LoVo (cell line): ENCODE data around the gene DTX1.
"Not testable (repeated sequence)": the region's sequence is repeated elsewhere in the genome, so short reads cannot be mapped to it uniquely, and the experiment has no call there.

Experiments
- DNase-seq: peaks from one replicate; pipeline ENCODE4 v3.0.0-alpha.2; 2016; ENCODE audit warnings: low spot score

Gene DTX1

GRCh38 chr12:113115455-113116126 is 59.1 kb downstream of the DTX1 start:
- no peak for DNase-seq

GRCh38 chr12:113116875-113117274 is 60.3 kb downstream of the DTX1 start:
- DNase-seq: no peak

DNA sequence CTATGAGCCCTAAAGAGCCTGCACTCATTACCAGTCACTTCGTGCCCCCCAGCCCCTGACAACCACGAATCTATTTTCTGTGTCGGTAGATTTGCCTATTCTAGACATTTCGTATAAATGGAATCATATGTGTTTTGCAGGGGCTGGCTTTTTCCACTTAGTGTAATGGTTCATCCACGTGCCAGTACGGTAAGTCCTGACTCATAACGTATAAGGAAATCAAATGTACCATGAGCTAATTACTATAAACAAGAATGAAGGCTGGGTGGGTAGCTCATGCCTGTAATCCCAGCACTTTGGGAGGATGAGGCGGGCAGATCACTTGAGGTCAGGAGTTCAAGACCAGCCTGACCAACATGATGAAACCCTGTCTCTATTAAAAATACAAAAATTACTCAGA is 61.2 kb downstream of the DTX1 start:
- DNase-seq: not testable (repeated sequence)

DNA sequence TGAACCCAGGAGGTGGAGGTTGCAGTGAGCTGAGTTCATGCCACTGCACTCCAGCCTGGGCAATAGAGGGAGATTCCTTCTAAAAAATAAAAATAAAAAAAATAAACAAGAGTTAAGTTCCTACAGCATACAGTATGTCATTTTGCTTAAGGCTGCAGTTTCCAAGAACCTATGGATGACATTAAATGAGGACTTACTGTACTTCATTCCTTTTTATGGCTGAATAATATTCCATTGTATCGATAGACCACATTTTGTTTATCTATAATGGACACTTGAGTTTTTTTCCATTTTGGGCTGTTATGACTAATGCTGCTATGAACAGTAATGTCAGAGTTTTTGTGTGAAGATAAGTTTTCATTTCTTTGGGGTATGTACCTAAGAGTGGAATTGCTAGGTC is 61.6 kb downstream of the DTX1 start:
- no peak for DNase-seq

DNA sequence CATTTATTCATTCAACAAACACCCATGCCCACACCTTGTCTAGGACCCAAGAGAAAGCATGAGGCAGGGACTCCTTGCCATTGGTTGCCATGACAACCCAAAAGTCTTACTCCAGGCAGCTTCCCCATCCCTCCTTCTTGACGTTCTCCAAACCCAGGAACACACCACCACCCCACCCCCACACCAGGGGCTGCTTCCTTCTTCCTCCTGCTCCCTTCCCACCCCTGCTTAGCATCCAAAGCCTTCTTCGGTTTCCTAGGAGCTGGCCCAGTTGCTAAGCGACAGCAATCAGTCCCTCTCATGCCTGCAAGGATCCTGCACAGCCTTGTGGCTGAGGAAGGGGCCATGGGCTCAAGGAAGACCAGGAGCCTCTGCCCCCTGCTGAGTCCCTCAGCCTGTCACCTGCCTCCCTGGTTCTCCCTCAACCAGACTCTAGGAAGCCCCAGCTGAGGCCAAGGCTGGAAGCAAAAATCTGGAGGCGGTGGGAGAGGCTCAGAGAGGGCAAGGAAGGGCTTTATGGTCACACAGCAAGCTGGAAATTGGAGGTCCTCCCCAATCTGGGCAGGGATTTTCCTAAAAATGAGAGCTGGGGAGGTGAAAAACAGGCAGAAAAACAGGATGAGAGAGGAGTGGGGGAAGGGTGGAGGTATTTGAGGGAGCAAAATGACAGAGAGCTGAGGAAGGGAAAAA is 63.6 kb downstream of the DTX1 start:
- no peak for DNase-seq

- DNase-seq: no peak
Measured at GRCh38 chr12:113120670-113121370, 64.3 kb downstream of the DTX1 start.

DNA sequence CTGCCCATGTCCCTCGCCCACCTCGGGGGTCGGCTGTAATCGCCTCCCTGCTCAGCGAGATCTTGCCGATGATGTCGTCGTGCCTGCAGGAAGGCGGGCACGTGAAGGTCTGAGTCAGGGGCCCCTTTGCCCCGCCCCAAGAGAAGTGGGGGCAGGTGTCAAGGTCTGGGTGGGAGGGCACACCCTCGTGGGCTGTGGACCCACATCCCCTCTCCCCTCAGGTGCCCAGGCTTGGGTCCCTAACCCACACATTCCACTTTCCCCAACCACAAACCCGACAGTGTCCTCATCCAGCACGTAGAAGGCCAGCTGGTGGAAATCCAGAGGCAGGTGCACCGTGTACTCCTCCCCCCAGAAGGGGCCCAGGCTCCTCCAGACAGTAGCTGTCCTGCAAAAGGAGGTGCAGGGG is 71.3 kb downstream of the DTX1 start:
- DNase-seq: no peak

- DNase-seq: no peak
Measured at GRCh38 chr12:113128802-113129663, 72.5 kb downstream of the DTX1 start.

DNA sequence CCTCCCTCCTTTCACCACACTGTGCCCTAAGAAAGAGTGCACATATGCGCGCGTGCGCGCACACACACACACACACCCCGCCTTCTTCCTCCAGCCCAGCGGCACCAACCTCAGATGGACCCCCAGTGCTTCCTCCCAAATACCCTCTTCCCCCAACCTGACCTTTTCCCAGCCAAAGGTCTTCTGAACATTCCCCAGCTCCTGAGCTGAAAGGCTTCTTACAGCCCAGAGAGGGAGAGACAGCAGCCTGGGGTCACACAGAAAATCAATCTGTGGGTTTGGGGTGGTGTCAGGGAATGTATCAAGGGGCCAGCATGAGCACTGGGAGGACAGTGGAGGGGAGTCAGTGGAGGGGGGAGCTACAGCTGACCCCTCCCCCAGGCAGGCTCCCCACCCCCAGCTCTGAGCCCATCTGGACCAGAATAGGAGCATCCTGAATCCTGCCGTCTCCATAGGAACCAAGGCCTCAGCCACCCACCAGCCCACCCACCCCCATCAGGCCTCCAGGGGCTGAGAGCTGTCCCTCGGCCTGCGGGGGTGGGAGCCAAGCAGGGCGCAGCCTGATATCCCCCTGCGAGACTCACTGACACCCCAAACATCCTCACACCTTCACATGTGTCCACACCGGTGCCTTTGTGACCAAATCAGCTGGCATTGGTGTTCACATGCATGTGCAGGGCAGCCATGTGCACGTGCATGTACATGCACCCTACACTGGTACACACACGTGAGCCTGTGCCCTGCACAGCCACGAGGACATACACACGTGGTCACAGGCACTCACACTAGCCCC is 73.3 kb downstream of the DTX1 start:
- no peak for DNase-seq

- no peak for DNase-seq
Measured at GRCh38 chr12:113130457-113131135, 74.1 kb downstream of the DTX1 start.

GRCh38 chr12:113131556-113131955 is 75.0 kb downstream of the DTX1 start:
- no peak for DNase-seq

GRCh38 chr12:113133036-113133435 is 76.5 kb downstream of the DTX1 start:
- DNase-seq: no peak

DNA sequence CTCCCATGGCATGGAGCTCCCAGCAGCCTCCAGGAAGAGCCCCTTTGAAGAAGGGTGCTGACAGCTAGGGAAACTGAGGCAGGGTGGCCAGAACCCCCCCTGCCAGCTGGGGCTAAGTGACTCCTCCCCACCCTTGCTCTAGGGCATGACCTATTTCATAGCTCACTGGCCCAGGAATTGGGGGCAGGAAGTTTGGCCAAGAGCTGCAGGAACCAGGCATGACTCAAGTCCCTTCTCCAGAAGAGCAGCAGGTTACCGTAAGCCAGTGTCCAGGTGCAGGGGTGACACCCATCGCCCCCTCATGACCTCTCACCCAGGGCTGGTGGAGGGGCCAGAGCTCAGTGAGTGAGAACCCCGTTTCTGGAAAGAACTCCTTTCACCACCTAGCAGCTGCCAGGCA is 77.1 kb downstream of the DTX1 start:
- no peak for DNase-seq

DNA sequence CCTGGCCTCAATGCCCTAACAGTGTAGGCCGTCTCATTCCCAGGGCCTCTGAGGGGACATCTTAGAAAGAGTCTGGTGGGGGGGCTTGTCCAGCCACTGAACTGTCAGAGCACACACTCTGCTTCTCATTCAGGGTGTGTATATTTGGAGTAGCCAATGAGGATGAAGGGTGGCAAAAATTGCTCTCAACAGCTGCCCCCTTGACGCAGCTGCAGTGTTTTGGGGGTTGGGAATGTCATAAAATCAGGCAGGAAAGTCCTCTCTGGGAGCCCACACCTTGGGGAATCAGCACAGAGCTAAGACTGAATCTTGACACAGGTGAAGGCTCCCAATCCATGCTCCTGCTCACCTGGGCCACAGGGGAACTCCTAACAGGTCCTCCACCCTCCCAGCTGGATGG is 77.5 kb downstream of the DTX1 start:
- no peak for DNase-seq

- DNase-seq: no peak
Measured at GRCh38 chr12:113134521-113134951, 78.0 kb downstream of the DTX1 start.

DNA sequence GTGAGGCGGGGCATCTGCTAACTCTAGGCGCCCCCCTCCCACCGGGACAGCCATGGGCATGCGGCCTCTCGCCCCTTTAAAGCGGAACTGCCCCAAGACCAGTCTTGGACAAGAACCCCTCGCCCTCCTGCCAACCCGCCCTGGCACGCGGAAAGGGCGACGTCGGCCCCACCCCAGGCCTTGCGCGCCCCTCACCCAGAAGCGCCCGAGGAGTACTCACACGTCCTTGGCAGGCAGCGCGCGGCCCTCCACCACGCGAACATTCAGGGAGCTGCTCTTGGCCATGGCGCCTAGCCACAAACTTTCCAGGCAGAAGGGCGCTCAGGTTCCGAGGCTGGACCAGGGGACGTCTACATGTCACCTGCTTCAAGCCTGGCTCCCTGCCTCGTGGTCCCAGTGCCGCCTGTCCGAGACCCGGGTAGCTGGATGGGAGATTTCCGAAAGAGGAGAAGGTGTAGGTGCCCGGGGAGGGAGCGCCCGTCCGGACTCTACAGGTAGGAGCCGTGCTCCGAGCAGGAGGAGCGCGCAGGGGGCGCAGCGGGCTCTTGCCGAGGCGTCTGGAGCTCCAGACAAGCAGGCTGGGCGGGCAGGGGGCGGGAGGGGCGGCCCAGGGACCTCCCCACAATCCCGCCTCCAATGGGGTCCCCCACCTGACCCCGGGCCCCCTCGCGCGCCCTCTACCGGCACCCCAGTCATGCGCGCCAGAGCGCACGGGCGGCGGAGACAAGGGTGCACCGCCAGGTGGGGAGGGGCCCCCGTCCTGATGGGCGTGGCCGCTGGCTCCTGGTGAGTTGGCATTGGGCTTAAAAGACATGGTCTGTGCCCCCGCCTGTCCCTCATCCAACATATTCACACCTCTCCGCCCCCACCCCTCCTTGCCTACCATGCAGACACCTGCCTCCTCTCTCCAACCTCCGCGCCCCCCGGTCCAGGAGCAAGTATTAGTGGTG is 78.9 kb downstream of the DTX1 start, which contains the start of gene RASAL1:
RASAL1 (minus strand) TSS at position 584 of the 950 bp plus-strand sequence; CDS start at position 285, 299 bp downstream.
- DNase-seq: peak; percentile 74

GRCh38 chr12:113136128-113136989 is 79.8 kb downstream of the DTX1 start:
- no peak for DNase-seq

- DNase-seq: peak; percentile 58
Measured at GRCh38 chr12:113136990-113137511, 80.5 kb downstream of the DTX1 start.
